GM12873 (cell line): ENCODE results near the gene GARIN5A.

Experiments used
- CTCF ChIP-seq: IDR thresholded peaks from 2 replicates; pipeline ENCODE4 v1.5.1; 2012; ENCODE audit warnings: low read depth, mild to moderate bottlenecking, moderate library complexity, low read length, control low read depth; ENCODE audit not compliant: insufficient read depth; ENCODE audit errors: missing control alignments

GARIN5A gene

GRCh38 chr19:50427318-50427925 is 49.2 kb downstream of the GARIN5A start:
- TF ChIP-seq CTCF = no peak

- no peak for TF ChIP-seq CTCF
Observed at GRCh38 chr19:50425581-50425980, 51.1 kb downstream of the GARIN5A start.

GRCh38 chr19:50423279-50424113 is 53.2 kb downstream of the GARIN5A start:
- no peak for TF ChIP-seq CTCF

GRCh38 chr19:50422397-50423278 is 54.0 kb downstream of the GARIN5A start:
- TF ChIP-seq CTCF = no peak

GRCh38 chr19:50420808-50421207 is 55.8 kb downstream of the GARIN5A start:
- no peak for TF ChIP-seq CTCF

GRCh38 chr19:50420127-50420526 is 56.5 kb downstream of the GARIN5A start:
- no peak for TF ChIP-seq CTCF

- TF ChIP-seq CTCF = no peak
Observed at GRCh38 chr19:50419580-50420035, 57.0 kb downstream of the GARIN5A start.
